GM18526 (cell line): Measurements from ENCODE around the gene L2HGDH.

Experiments
- POLR2A ChIP-seq: IDR thresholded peaks from 3 replicates; pipeline ENCODE4 v1.6.1; 2011; ENCODE audit not compliant: insufficient read length; ENCODE audit errors: extremely low read depth

The L2HGDH gene

GRCh38 chr14:50230701-50231474, 81.1 kb downstream of the L2HGDH start:
- TF ChIP-seq POLR2A: no peak

- TF ChIP-seq POLR2A: no peak
These were observed 81.7 kb downstream of the L2HGDH start for GRCh38 chr14:50230401-50230700.

- TF ChIP-seq POLR2A: no peak
These were observed 82.3 kb downstream of the L2HGDH start for GRCh38 chr14:50229681-50230080.

- TF ChIP-seq POLR2A: no peak
These were observed 83.7 kb downstream of the L2HGDH start for GRCh38 chr14:50228313-50228712.

- no peak for TF ChIP-seq POLR2A
These were observed 86.1 kb downstream of the L2HGDH start for GRCh38 chr14:50225974-50226297.

GRCh38 chr14:50225067-50225973, 86.7 kb downstream of the L2HGDH start:
- no peak for TF ChIP-seq POLR2A

GRCh38 chr14:50222055-50222613, 89.9 kb downstream of the L2HGDH start:
- no peak for TF ChIP-seq POLR2A

GRCh38 chr14:50218501-50218900, 93.5 kb downstream of the L2HGDH start:
- no peak for TF ChIP-seq POLR2A

- no peak for TF ChIP-seq POLR2A
These were observed 96.6 kb downstream of the L2HGDH start for GRCh38 chr14:50215416-50215815.

- TF ChIP-seq POLR2A: no peak
These were observed 98.2 kb downstream of the L2HGDH start for GRCh38 chr14:50213795-50214194.

GRCh38 chr14:50212726-50213125, 99.3 kb downstream of the L2HGDH start:
- TF ChIP-seq POLR2A: no peak

- no peak for TF ChIP-seq POLR2A
These were observed 102.0 kb downstream of the L2HGDH start for GRCh38 chr14:50210074-50210473.

- no peak for TF ChIP-seq POLR2A
These were observed 113.5 kb downstream of the L2HGDH start for GRCh38 chr14:50198499-50198898.

GRCh38 chr14:50191499-50191898, 120.5 kb downstream of the L2HGDH start:
- TF ChIP-seq POLR2A: no peak
